Measurements from ENCODE around the gene ARID3A. TPM values are rescaled to one million over a fixed set of nuclear protein-coding genes. Genes with fewer than 3 reads are reported as not detected.
"Not testable (repeated sequence)": the region's sequence is repeated elsewhere in the genome, so short reads cannot be mapped to it uniquely, and the experiment has no call there.

The ARID3A gene
- total RNA-seq, 1 donor from 2014 or later, result 5.7 TPM

DNA sequence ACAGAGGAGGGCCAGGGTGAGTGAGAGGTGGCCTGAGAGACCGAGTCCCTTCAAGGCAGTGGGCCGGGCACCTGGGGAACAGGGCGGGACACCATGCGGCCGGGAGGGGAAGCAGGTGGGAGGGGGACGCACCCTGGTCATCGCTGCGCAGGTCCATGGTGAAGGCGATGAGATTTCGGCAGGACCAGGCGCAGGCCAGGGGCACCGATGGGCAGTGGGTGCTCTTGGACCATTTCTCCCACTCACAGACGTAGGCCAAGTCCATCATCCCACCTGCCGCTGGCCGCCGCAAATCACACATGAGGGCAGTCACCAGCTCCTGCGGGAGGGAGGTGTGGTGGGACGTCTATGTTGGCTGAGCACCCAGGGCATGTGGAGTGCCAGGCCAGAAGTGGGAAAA lies 35.0 kb upstream of the ARID3A start:
- intact Hi-C loops (cut with micrococcal nuclease), result no loop called here
- peak; percentile 26 for DNase-seq
- ATAC-seq, result no peak

DNA sequence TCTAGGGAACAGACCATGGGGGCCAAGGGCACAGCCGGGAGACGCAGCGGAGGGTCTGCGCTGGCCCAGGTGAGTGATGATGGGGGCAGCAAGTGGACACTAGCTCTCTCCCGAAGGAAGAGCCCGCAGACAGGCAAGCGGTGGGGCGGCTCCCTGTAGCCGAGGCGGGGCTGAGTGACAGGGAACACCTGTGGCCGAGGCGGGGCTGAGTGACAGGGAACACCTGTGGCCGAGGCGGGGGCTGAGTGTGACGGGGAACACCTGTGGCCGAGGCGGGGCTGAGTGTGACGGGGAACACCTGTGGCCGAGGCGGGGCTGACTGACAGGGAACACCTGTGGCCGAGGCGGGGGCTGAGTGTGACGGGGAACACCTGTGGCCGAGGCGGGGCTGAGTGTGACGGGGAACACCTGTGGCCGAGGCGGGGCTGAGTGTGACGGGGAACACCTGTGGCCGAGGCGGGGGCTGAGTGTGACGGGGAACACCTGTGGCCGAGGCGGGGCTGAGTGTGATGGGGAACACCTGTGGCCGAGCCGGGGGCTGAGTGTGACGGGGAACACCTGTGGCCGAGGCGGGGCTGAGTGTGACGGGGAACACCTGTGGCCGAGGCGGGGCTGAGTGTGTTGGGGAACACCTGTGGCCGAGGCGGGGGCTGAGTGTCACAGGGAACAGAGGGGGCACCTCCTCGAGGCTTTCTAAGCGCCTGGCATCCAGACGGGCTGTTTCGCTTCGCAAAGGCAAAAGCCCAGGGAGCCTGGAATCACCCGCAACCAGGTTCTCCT lies 34.2 kb upstream of the ARID3A start:
- DNase-seq; ATAC-seq; intact Hi-C loops (cut with micrococcal nuclease): not testable (repeated sequence)

DNA sequence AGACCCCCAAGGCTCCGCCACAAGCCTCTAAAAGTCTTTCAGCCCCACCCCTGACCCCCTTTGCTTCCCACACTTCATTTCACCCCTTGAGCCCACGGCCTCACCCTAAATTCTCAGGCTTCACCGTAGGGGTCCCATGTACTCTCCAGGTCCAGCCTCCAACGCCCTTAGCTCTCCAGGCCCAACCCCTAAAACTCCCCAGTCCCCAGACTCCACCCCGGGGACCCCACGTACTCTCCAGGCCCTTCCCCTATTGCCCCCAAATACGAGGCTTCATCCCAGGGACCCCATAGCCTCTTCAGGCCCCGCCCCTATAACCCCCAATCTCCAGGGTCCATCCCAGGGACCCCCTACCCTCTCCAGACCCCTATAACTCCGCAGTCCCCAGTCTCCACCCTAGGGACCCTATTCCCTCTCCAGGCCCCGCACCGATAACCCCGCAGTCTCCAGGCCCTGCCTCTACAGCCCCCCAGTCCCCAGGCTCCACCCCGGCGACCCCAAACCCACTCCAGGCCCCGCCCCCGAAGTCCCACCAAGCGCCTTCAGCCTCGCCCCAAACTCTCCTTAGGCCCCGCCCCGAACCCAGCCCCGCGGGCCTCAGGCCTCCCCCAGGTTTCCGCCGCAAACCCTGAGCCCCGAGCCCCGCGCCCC lies 33.5 kb upstream of the ARID3A start:
- DNase-seq (no peak), ATAC-seq (no peak)
- intact Hi-C loops (cut with micrococcal nuclease), result no loop called here

DNA sequence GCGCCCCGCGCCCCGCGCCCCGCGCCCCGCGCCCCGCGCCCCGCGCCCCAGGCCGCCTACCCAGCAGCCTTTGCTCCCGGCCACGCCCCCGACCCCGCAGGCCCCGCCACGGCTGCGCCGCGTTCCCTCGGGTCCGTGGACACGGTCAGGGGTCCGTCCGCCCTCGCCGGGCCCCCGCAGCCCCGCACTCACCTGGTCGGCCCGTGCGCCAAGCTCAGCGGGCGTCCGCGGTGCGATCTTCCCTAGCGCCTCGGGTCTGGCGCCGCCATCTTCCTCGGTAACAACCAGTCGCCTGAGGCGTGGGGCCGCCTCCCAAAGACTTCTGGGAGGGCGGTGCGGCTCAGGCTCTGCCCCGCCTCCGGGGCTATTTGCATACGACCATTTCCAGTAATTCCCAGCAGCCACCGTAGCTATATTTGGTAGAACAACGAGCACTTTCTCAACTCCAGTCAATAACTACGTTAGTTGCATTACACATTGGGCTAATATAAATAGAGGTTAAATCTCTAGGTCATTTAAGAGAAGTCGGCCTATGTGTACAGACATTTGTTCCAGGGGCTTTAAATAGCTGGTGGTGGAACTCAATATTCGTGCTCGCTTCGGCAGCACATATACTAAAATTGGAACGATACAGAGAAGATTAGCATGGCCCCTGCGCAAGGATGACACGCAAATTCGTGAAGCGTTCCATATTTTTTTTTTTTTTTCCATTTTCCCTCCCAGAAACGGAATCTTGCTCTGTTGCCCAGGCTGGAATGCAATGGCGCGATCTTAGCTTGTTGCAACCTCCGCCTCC lies 32.7 kb upstream of the ARID3A start, which contains the start of the genes MED16 and RNU6-9:
MED16 (minus strand) TSS at position 294 of the 796 bp plus-strand sequence. CDS start 2,056 bp downstream, outside the sequence.
RNU6-9 (plus strand) TSS at position 591 of the 796 bp plus-strand sequence.
- DNase-seq, result peak; percentile 95
- ATAC-seq, result peak; percentile 97
- intact Hi-C loops (cut with micrococcal nuclease), result no loop called here

DNA sequence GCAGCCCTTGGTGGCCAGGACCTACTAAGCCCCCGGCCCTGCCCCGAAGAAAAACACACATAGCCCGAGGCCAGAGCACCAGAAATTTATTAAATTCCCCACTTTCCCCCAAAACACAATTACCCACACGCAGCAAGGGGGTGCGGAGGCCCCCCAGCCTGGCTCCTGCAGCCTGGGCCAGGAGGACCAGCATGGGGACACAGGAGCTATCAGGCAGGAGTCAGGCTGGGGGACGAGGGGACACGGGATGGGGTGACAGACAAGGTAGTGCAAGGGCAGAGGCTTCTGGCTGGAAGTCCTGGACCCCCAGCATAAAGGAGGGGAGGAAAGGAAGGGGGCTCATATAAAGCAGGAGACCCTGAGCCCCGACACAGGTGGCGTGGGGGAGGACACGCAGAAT lies 29.4 kb upstream of the ARID3A start:
- no peak for DNase-seq
- ATAC-seq, result no peak
- intact Hi-C loops (cut with micrococcal nuclease), result no loop called here

DNA sequence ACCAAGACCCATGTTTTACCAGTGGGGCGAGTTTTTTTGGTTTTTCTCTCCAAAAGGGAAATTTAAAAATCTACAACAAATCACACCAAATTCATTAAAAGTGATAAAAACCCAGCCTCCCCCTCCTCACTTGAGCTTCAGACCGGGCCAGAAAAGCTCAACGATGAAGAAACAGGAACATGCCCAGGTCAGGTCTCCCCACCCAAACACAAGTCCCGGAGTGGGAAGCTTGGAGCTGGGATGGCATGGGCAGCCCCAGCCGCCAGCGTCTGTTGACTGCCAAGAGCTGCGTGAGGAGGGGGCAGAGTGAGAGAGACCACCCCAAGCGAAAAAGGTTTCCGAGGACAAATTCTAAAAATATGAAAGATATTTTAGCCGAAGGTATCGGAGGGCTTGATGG lies 28.8 kb upstream of the ARID3A start:
- DNase-seq (no peak), ATAC-seq (no peak)
- intact Hi-C loops (cut with micrococcal nuclease), result no loop called here

DNA sequence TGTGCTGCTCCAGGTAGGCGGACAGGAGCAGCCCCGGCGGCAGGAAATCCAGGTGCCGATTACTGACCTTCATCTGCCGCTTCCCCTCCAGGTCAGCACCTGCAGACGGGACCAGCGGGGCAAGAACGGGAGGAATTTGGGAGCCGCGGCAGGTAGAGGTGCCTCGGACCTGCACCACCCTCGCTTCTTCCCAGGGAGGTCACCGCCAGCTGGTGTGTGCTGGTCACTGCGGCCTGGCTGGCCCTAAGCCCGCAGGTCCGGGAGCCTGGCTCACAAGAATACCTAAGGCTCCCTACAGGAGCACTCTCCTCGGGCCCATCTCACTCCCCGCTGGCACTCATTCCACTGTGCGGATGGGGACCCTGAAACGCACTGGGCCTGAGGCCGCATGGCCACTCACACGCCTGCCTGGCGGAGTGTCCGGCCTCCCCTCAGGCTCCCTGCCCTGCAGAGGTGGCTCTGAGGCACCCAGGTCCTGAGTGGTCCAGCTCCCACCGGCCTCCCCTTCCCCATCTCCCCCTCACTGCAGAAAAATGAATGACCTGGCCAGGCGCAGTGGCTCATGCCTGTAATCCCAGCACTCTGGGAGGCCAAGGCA lies 28.3 kb upstream of the ARID3A start:
- DNase-seq (no peak), ATAC-seq (no peak)
- intact Hi-C loops (cut with micrococcal nuclease), result no loop called here

DNA sequence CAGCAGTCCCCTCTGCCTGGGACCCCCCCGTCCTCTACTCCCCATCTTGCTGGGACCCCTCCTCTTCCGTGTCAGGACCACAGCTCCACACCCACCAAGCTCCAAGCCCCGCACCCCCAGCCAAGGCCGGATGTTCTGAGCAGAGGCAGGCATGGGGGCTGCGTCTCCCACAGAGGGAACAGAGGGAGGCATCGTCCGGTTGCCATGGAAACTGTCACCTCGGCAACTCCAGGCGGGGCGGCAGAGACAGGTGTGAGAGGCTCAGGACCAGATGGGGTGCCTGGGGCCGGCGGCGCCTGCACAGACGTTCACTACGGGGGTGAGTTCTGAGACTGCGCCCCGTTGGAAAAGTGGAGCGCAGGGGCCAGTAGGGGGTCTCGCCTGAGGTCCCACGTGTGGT lies 27.2 kb upstream of the ARID3A start:
- intact Hi-C loops (cut with micrococcal nuclease), result no loop called here
- ATAC-seq, result no peak
- no peak for DNase-seq

DNA sequence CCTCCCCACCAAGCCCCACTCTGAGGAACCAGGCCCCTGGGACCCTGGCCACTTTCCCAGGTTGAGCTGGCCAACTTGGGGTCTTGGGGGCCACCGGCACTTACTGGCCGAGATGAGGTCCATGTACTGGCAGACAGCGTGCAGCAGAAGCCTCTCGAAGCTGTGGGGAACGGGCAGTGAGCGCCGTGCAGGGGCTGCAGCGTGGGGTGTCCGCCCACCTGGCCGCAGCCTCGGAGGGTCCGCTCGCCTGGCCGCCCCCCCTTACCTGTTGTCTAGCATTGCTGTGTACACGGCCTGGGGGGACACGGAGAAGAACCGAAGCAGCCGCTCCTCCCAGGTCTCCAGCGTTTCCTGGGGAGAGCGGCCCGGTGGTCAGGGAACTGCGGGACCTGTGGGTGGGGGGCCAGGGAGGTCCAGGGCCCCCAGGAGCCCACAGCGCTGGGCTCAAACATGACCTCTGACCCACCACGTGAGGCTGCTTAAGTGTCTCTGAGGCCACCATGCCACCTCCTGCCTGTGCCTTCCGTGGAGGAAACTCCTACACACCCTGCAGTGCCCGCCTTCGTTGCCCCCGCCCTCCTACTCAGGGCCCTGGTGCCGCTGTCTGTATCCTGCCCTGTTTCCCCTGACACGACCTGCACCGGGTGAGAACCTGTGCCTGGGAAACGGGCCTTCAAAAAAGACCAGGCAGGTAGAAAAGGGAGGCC lies 26.3 kb upstream of the ARID3A start:
- no peak for DNase-seq
- intact Hi-C loops (cut with micrococcal nuclease), result no loop called here
- ATAC-seq, result no peak

DNA sequence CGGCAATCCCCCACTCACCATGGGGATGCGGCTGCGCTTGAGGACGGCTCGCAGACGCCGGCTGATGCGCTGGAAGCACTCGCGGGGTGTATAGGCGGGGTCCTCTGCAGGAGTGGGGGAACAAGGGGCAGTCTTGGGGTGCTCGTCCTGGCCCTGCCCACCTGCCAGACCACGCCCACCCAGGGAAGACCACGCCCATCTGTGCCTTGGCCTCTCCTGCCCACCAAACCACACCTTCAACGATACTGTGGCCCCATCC lies 25.9 kb upstream of the ARID3A start:
- intact Hi-C loops (cut with micrococcal nuclease), result no loop called here
- no peak for ATAC-seq

DNA sequence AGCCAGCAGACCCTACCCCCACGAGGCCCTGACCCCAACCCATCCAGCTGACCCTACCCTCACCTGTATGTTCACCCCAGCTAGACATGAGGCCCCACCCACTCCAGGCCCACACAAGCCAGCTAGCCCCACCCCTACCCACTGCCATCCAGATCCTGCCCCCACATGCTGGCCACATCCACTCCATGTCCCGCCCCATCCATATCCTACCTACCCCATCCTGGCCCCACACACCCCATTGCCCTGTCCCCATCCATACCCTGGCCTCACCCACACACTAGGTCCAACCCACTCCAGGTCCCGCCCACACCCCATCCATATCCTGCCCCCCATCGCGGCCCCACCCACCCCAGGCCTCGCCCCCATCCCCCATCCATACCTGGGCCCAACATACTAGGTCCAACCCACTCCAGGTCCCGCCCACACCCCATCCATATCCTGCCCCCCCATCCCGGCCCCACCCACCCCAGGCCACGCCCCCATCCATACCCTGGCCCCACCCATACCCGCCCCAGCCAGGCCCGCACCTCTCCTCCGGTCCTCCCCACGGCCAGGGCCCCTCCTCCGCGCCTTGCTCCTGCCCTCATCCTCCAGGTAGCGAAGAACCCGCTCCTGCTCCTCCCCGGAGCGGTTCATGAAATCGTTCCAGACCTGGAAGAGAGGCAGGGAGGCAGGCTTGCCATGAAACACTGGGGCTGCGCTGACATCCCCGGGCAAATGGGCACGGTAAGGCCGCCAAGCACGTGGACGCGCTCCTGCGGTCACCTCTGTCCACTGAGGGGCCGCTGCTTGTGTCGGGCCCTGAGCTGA lies 25.3 kb upstream of the ARID3A start:
- intact Hi-C loops (cut with micrococcal nuclease), result no loop called here
- DNase-seq (no peak), ATAC-seq (peak; percentile 19)

More for the DNA sequence above, 25.9 kb upstream of the ARID3A start:
- DNase-seq, result no peak

DNA sequence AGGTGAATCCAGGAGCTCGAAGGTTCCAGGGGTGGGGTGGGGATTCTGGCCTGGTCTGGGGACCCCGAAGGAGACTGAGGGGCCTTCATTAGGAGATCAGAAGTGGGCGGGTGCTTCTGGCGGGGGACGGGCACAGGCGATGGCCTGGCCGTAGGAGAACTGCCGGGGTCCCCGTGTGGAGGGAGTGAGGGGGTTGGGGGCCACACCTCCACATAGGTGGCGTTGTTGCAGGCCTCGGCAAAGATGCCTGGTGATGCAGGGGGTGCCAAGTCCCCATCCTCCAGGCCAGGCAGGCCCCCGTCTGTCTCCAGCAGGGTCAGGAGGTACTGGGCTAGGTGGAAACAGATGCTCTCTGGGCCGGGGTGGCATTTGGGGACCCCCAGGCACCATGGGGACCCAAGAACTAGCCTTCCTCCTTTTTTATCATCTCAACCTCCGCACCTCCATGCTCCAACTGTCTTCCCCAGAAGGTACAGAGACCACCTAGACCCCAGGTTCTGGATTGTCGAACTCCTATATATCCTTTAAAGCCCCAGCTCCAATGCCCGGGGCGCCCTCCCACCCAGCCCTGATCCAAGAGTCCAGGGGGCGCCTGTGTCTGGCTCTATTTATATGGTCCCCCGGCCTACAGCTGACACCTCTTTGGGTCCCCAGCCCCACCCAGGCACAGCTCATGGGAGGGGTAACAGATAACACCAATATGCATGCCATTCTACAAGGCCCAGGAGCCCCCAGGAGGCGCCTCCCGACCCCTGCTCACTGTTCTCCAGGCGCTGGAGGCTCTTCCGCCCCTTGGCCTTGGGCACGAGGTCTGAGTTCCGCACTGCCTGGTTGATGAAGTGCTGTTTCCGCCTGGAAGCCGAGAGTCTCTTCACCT lies 24.4 kb upstream of the ARID3A start:
- intact Hi-C loops (cut with micrococcal nuclease), result no loop called here
- DNase-seq (no peak), ATAC-seq (no peak)

DNA sequence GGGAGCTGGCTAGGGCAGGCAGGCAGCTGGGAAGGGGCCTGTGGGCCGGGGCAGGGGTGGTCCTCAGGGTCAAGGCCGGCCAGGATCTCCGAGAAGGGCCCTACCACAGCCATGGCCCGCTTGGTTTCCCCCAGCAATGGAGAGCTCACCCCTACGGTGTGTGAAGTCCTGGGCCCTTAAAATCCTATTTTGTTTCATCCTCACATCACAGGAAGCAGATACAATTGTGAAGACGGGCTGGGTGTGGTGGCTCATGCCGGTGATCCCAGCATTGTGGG lies 23.8 kb upstream of the ARID3A start:
- intact Hi-C loops (cut with micrococcal nuclease), result no loop called here
- DNase-seq (no peak), ATAC-seq (no peak)

DNA sequence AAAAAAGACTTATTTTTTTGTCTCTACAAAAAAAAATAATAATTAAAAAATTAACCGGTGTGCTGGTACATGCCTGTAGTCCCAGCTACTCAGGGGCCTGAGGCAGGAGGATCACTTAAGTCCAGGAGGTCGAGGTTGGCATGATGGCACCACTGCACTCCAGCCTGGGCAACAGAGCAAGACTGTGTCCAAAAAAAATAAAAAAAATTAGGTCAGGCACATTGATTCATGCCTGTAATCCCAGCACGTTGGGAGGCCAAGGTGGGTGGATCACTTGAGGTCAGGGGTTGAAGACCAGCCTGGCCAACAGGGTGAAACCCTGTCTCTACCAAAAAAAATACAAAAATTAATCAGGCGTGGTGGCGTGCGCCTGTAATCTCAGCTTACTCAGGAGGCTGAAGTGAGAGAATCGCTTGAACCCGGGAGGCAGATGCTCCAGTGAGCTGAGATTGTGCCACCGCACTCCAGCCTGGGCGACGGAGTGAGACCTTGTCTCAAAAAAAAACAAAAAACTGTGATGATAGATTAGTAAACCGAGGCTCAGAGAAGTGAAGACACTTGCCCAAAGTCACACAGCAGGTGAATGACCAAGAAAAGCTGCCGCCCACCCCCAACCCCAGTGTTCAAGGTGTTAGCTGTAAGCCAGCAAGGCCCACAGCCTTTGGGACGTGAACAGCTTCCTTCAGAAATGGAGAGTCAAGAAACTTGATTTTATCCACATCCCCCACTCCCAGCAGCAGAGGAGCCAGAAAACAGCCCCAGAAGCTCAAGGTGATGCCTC lies 23.2 kb upstream of the ARID3A start:
- intact Hi-C loops (cut with micrococcal nuclease), result no loop called here
- no peak for DNase-seq
- no peak for ATAC-seq

DNA sequence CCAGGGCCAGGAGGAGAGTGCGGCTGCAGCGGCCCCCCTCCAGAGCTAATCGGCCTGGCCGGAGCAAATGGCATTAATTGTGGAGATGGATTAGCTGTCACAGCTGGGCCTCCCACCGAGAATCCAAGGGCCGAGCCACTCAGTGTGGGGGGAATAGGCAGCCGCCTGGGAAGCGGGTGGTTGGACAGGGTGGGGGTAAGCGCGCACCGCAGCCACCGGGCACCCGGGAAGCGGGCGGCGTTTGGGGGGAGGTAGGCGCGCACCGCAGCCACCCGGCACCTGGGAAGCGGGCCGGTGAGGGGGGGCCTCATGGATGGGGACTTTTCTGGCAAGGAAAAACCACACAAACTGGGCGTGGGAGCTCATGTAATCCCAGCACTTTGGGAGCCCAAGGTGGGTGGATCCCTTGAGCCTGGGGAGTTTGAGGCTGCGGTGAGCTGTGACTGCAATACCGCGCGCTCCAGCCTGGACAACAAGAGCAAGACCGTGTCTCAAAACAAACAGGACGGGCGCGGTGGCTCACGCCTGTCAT lies 22.5 kb upstream of the ARID3A start:
- intact Hi-C loops (cut with micrococcal nuclease), result no loop called here
- DNase-seq (no peak), ATAC-seq (no peak)

DNA sequence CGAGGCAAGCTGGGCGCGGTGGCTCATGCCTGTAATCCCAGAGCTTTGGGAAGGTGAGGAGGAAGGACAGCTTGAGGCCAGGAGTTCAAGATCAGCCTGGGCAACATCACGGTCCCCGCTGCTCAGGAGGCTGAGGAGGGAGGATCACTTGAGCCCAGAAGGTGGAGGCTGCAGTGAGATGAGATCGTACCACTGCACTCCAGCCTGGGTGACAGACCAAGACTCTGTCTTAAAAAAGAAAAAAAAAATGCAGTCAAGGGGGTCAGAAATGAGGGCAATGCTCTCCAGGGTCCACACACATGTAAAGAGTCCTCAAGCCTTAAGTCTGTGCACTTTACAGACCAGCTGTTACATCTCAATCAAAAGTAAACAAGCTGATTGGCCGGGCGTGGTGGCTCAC lies 21.3 kb upstream of the ARID3A start:
- ATAC-seq (no peak), DNase-seq (no peak)

DNA sequence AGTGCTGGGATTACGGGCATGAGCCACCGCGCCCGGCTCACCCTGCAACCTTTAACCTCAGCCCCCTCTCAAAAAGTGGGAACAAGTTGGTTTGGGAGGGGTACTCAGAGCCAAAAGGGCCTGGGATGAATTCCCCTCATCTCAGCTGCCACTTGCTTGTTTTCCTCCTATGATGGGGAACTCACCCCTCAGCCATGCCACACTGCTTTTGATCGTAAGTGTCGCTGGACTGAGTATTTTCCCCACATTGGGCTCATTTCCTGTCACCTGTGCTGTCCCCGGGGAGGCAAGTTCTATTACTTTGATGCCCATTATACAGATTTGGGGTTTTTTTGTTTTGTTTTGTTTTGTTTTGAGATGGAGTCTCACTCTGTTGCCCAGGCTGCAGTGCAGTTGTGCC lies 19.4 kb upstream of the ARID3A start:
- DNase-seq, result no peak
- intact Hi-C loops (cut with micrococcal nuclease), result no loop called here

More for the DNA sequence above, 21.3 kb upstream of the ARID3A start:
- intact Hi-C loops (cut with micrococcal nuclease), result no loop called here

More for the DNA sequence above, 19.4 kb upstream of the ARID3A start:
- ATAC-seq, result no peak
